Smooth muscle cell of the brain vasculature (primary cell): Measurements from ENCODE around the gene PPOX.

Experiments
- DNase-seq: peaks from one replicate; pipeline ENCODE4 v3.0.0-alpha.2; 2012; ENCODE audit warnings: low read depth, low spot score

The PPOX gene

DNA sequence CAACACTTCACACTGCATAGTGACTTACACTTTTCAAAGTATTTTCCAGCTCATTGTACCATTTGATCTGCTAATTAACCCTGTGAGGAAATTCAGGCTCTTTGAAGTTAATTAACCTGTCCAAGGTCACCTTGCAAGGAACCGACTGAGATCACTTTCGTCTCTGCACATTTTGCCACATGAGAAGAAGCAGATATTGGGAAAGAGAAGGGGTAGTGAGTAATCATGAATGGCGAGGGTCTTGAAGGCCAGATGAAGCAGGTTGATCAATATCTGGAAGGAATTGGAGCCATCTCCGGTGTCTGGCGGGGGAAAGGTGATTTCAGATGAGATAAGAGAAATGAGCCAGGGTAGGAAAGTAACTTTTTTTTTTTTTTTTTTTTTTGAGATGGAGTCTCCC lies 53.8 kb downstream of the PPOX start:
- DNase-seq: no peak
